ENCODE measurements around the gene NMNAT2.

DNA sequence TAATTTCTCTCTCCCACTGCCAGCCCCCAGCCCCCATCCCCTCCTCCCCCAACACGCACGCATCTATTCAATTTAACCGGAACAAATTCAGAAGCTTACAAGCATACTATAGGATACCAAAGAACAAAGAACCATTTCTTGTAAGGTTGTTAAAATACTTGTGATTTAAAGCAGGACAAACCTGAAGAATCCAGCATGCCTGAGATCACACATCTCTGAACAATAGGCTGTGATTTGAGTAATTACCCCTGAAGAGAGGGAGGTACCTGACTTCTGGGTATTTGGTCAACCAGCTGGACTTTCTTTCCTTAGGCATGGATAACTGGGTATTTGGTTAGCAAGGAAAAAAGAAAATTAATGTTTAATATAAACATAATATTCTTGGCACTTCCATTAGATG is 105.1 kb downstream of the NMNAT2 start:
- TF ChIP-seq, protein P1, sequence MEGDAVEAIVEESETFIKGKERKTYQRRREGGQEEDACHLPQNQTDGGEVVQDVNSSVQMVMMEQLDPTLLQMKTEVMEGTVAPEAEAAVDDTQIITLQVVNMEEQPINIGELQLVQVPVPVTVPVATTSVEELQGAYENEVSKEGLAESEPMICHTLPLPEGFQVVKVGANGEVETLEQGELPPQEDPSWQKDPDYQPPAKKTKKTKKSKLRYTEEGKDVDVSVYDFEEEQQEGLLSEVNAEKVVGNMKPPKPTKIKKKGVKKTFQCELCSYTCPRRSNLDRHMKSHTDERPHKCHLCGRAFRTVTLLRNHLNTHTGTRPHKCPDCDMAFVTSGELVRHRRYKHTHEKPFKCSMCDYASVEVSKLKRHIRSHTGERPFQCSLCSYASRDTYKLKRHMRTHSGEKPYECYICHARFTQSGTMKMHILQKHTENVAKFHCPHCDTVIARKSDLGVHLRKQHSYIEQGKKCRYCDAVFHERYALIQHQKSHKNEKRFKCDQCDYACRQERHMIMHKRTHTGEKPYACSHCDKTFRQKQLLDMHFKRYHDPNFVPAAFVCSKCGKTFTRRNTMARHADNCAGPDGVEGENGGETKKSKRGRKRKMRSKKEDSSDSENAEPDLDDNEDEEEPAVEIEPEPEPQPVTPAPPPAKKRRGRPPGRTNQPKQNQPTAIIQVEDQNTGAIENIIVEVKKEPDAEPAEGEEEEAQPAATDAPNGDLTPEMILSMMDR (IDR thresholded peaks at IDR 0.05) = no peak
- TF ChIP-seq POLR2AphosphoS5 (IDR thresholded peaks at IDR 0.05) = no peak
